NCI-H510A (cell line): Measurements from ENCODE around the gene MPST.

ENCODE experiments used
- DNase-seq: peaks from one replicate; lab custom pipeline; 2025; lab: John Stamatoyannopoulos, UW

Gene MPST

DNA sequence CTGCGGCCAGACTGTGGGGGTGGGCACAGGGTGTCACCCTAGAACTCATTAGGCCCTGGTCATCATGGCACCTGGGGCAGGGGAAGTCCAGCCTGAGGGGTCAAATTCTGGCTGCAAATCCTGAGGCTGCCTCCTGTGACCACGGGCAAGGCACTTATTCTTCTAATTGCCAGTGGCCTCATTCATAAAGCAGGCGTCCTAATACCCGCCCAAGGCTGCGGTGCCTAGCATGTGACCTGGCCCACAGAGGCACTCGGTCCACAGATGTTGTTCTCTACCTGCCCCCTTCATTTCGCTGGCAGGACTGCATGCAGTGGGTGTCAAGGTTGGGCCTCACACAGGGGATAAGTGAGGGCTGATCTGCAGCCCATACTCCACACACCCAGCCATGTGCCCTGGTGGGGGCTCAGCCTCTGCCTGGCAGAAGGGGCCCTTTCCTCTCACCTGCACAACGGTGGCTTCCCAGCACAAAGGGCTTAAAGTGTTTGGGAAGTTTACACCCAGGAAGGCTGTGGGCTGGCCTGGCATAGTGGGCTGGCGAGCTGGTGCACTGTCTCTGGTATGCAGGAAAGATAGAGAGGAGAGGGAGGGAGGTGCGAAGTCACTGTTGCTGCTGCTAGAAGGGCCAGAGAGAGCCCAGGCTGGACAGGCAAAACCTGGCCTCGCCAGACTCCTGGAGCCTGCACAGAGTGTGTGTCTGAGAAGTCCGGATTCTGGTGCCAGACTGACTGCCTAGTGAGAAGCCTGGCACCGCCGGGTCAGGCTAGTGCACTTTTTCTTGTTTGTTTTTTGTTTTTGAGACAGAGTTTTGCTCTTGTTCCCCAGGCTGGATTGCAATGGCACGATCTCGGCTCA, 3.2 kb downstream of the MPST start:
- no peak for DNase-seq

DNA sequence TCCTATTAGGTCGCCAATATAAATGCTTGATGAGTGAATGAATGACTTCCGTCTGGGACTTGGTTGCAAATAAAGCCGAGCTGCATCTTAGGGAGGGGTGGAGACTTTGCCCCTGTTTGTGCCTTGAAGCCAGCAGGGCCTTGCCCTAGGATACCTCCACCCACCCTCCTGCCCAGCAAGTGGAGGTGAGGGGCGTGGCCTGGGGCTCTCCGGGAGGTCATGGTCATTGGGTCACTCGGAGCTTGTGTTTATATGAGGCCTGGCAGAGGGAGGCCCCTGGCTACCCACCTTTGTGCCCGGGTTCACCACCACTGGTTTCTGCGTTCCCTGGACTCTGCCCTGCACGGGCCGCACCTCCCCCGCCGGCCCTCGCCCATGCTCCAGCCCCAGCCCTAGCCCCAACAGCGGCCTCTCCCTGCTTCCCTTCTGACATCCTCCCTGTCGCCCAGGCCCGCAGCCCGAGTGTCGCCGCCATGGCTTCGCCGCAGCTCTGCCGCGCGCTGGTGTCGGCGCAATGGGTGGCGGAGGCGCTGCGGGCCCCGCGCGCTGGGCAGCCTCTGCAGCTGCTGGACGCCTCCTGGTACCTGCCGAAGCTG, 4.3 kb downstream of the MPST start:
- no peak for DNase-seq

GRCh38 chr22:37024339-37025157, 5.0 kb downstream of the MPST start:
- DNase-seq: no peak

DNA sequence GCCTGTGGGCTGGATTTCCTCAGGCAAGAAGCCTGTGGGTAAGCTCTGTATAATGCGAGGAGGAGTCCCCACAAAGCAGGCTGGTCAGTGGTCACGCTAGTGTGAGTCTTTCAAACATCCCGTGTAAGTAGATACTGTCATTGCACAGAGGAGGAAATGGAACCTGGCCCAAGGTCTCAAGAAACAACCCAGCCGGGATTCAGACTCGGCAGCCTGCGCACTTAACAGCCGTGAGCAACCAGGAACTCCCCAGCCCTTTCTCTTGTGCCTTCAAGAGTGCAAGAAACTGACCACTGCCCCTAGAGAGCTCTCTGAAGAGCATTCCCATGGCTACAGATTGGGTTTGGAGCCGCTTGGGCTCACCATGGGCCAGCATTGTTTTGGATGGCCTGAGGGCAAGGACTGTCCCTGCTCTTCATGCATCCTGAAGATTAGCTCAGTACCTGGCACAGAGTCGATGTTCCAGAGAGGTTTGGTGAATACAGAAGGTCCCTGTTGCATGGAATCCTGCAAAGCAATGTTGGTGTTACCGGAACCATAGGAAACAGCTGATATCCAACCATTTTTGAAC, 6.0 kb downstream of the MPST start:
- no peak for DNase-seq

- DNase-seq: no peak
Observed at GRCh38 chr22:37026325-37026724, 6.8 kb downstream of the MPST start.

GRCh38 chr22:37027556-37027955, 8.0 kb downstream of the MPST start:
- DNase-seq: no peak

GRCh38 chr22:37028692-37029674, 9.4 kb downstream of the MPST start:
- no peak for DNase-seq

GRCh38 chr22:37030560-37031281, 11.2 kb downstream of the MPST start:
- no peak for DNase-seq

- no peak for DNase-seq
Observed at GRCh38 chr22:37032134-37032534, 12.6 kb downstream of the MPST start.

DNA sequence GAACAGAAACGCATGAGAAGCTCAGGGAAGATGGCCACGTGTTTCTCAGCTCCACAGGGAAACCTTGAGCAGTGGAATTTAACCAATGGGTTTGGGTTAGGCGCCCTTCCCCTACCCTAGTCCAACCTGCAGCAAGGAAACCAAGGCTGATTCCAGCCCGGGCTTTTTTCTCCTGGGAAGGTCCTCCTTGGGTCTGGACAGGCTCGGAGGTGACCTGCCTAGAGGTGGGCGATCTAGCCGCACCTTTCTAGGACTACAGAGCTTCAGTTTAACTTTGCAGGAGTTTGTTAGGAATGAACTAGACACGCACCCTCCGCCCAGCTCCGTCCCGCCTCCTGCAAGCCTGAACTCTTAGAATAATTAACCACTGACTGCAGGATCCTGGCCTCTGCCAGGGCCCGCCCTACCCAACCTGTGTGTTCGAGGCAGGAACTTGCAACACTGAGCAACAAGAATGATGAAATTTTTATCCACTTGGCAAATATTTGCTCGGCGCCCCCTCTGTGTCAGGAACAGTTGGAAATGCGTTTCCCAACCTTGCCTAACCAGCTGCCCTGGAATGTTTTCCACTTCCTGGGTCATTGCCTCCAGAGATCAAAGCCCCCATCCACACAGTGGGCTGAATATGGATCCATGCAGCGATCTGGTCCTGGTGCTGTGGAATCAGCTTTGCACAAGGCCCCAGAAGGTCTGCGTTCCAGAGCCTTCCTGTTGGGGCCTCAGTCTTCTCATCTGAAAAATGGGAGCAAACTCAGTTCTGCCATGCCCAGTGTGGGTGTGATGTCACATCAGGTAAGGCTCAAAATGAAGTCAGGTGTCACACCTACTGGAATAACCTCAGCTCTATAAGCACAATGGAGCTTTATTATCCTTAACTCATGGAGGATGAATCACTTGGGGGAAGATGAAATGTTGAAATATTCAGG, 13.3 kb downstream of the MPST start:
- DNase-seq: no peak

- no peak for DNase-seq
Observed at GRCh38 chr22:37033605-37034430, 14.3 kb downstream of the MPST start.

DNA sequence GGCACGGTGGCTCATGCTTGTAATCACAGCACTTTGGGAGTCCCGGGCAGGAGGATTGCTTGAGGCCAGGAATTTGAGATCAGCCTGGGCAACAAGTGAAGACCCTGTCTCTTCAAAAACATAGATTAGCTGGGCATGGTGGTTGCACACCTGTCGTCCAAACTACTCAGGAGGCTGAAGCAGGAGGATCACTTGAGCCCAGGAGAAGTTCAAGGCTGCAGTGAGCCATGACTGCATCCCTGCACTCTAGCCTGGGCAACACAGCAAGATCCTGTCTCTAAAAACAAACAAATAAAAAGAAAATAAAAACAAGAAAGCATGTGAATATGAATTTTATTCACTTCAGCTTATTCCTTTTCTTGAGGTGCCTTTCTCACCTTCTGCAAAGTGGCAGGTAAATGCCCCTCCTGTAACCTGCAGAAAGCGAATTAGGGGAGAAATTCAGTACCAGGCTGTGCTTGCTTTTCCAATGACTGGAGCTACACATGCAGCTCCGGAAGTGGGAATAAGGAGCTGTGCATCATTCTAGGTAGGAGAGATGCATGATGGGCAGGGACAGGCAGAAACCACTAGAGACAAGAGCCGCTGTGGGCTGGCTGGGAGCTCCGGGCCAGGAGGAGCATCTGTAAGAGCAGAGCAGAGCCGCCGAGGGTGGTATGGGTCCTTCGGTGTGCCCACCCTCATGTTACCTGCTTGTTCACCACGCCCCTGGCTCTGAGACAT, 17.3 kb downstream of the MPST start:
- no peak for DNase-seq

DNA sequence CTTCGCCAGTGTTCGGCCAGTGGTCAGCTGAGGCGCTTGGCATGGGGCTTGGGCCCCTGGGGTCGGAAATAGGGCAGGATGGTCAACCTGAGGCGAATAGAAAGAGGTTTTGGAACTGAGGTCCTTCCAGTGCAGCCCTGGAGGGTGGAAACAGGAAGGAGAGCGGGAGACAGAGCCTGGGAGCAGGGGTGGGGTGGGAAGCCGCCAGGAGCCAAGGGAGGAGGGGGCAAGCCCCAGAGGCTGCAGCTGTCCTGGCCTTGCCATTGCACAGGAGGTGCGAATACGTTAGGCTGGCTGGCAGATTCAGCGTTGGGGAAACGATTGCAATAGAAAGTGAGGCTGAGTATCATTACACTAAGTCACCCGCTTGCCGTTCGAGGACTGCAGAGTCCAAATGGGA, 18.1 kb downstream of the MPST start:
- DNase-seq: no peak

DNA sequence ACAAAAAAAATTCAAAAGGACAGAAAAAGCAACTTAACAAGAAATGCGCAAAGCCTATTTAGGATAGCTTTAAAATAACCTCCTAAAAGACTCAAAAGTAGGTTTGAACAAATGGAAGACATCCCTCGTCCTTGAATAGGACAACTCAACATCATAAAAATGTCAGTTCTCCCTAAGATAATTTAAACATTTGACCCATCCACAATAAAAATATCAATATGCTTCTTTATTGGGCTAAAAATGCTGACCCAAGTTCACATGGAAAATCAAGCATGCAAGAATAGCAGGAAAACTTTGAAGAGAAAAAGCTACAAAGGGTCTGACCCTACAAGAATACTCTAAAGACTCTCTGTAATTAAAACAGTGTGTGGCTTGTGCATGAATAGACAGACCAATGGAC, 19.9 kb downstream of the MPST start:
- no peak for DNase-seq

- DNase-seq: no peak
Observed at GRCh38 chr22:37043209-37043827, 23.8 kb downstream of the MPST start.

DNA sequence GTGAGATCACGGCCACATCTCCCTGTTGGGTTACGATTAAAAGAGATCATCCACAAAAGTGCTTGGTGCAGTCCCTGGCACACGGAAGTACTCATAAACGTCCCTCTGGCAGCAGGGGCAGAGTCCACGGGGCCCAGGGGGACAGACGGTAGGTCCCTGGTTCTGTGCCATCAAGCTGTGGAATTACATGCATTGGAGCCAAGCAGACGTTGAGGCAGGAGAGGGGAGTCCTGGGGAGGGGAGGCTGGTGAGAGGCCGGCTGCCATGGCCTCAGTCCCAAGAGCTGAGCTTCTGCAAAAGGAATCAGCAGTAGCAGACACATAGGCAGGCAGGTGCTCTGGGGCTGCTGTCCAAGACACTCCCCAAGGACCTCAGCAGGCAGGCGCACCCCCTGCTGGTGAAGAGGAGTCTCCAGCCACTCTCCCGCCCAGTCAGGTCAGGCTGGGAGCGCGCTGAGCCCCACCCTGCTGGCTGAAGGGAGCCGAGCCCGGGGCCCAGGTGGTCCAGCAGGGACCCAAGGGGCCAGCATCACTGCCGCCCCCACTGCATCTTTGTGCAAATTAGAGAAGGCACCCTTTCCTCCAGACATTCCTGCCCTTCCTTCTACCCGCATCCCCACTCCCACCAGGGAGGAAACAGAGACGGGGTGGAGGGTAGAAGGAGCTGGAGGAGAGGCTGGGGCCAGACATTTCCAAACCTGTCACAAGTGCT, 24.4 kb downstream of the MPST start:
- no peak for DNase-seq
